AG09319 (cell line): ENCODE results near the gene PDE10A.

Experiments
- DNase-seq: peaks from one replicate; pipeline ENCODE4 v3.0.0-alpha.2; 2010; ENCODE audit warnings: low read depth; ENCODE audit errors: extremely low read depth
- CTCF ChIP-seq: IDR thresholded peaks from 2 replicates; pipeline ENCODE4 v1.5.1; 2011; ENCODE audit warnings: low read depth, mild to moderate bottlenecking, inconsistent platforms, low read length, moderate library complexity

PDE10A gene

DNA sequence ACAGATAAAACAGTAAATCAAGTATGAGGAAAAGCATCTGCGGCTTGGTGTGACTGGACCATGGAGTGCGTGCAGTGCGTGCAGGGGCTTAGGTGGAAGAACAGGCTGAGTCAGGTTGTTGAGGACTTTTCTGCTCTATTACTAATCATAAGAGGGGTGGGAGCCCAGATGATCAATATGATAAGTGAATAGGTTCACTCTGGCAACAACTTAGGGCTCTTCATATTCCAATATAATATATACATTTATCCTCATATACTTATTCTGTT lies 56.4 kb downstream of the PDE10A start:
- no peak for DNase-seq
- no peak for TF ChIP-seq CTCF

DNA sequence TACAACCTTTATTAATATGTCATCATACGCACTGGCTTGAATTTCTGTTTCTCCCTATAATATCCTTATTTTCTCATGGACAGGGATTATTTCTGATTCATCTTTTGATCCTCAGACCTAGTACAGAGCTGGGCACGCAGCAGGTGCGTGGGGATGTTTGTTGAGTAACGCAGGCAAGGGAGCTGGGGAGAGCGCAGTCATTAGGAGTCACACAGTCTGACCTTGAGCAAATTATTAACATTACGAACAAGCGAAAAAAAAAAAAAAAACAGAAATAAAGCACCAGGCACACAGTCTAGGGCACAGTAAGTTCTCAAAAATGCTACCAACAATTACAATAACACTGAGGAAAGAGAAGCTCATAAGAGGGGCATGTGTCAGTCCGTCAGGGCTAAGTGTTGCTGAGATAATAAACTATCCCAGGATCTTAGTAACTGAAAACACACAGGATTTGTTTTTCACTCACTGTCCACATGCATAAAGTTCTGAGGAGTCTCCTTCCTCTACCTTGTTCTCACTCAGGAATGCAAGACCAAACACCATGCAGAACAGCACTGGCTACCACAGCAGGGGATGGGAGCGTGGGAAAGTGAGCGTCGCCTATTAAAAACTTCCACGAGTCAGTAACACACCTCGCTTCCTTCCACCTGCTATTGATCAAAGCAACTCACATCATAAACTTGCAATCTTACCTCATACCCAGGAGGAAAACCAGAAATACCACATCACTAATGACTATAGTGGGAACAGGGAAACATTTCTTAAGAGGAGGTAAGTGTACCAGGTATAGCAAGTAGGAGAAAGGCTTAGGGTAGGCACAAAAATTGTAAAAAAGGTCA lies 56.9 kb downstream of the PDE10A start:
- no peak for DNase-seq
- no peak for TF ChIP-seq CTCF

DNA sequence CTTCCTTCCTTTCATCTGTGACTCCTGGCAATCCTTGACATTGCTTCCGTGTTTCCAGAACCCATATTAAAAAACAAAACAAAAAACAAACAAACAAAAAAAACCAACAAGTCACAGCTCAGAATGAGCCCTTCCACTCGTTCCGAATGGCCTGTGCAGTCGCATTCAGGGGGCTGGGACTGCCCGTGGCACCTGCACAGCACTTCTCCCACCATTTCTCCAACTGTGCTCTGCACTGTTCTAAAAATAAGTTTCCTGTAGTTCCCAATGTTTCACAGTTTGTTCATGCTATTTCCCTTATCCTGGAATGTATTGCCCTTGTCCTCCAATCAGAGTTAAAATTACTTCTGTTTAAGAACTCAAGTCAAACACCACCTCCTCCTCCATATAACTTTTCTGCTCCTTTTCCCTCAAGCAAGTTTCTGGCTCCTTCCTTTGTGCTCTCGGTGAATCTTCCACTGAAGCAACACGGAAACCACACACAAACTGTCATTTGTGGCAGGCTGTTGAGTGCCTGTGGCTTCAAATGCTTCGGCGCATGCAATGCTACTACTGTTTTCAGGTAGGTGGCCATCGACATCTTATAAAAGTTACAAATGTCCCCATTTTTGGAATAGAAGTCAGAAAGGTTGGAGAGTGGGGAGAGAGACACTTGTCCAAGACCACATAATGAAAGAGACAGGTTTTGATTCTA lies 57.7 kb downstream of the PDE10A start:
- no peak for TF ChIP-seq CTCF
- no peak for DNase-seq

DNA sequence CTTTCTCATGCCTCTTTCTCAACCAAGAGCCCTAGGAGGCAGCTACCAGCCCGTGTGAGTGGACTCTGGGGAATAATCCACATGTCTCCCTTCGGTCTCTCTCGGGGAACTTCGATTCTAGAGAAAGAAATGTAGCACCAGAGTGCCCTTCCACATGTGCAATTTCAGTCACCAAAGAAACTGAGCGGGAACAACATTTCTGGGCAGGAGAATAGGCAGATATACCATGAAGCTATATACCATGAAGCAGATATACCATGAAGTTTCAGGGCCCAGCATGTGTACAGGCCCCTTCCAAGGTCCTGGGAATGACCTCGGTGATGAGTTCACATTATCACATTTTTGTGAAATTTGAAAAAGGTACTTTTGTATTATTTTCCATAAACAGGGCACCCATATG lies 60.8 kb downstream of the PDE10A start:
- TF ChIP-seq CTCF: no peak
- DNase-seq: no peak

GRCh38 chr6:165600606-165601005 lies 62.4 kb downstream of the PDE10A start:
- DNase-seq: no peak
- no peak for TF ChIP-seq CTCF

- no peak for DNase-seq
- TF ChIP-seq CTCF: no peak
Observed at GRCh38 chr6:165599596-165600487, 63.2 kb downstream of the PDE10A start.

DNA sequence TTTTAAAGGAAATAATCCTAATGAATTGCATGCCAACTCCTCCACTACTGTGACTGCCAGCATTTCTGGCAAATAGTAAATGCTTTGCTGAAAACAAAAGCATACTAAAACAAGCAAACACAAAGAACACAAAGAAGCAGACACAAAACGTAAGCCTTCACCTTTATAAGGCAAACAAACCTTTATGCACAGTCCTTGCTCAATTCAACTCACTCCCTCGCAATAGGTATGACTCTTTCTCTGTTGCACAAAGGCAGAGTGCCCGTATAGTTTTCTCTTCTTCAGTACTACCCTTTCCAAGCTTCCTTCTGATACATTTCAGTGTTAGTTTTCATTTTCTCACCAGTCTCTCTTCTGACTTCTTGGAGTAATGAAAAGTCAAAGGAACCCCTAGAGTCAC lies 63.9 kb downstream of the PDE10A start:
- DNase-seq: no peak
- TF ChIP-seq CTCF: no peak
